ENCODE results near the gene GNG13.

The GNG13 gene

DNA sequence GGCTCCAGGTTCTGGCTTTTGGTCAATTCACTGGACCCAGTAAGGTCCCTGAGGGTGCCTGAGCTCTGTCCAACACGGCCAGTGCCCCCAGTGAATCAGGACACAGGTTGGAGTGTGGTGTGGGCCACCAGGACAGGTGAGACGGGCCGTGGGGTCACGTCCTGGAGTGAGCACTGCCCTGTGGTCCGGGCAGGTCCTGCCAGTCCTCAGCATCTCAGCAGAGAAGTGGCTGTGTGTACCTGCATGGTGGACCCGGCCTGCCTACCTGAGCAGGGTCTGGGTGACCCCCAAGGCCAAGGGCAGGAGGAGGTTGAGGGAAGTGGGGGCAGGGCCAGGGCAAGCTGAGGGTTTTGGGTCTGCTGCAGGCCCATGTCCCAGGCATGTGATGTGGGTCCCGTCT lies 1.9 kb upstream of the GNG13 start:
- Mint-ChIP-seq H3K4me3 (no peak overlapping the region), H3K27ac (ENCODE audit: low read depth) (no peak overlapping the region), H3K27me3 (peaks cover 9% of the 10 kb centered on the region), H3K9me3 (no peaks in the 10 kb centered on the region), H3K4me1 (no peaks in the 10 kb centered on the region), H3K36me3 (ENCODE audit: insufficient read depth) (peaks cover 4% of the 10 kb centered on the region)
- DNase-seq (ENCODE audit: low spot score in 2 of 2) (no peak), ATAC-seq (replicated peaks; ENCODE audit: extremely low read depth, poor library complexity, severe bottlenecking) (no peak)

DNA sequence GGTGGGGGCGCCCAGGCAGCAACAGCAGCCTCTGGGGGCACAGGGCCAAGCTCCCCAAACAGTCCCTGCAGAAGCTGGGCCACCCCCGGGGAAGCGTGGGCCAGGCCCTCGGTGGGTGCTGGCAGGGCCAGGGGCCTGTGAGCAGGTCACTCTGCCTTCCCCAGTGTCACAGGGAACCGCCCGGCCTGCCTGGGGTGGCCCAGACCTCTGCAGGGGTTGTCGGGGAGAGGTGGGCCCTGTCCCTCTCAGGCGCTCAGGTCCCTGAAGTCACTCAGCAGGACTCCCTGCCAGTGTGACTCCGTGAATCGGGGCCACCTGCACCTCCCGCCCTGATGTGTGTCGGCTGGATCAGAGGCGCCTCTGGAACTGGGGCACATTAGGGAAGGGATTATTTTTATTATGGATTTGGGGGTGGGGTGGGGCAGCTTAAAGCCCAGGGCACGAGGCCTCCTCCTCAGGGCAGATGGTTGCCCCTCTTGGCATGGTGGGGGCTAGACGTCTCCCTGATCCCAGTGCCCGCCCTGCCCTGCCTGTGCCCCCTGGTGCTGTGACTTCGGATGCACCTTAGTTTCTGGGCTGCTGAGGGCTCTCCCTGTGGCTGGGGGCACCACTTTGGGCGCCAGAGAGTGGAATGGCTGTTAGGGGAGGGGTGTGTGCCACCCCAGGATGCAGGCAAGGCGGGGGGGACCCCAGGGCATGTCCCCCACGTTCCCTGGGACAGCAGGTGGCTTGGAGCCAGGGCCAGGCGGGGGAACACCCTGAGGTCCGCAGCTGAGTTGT lies 1.2 kb upstream of the GNG13 start:
- DNase-seq (ENCODE audit: low spot score in 2 of 2) (no peak), ATAC-seq (replicated peaks; ENCODE audit: extremely low read depth, poor library complexity, severe bottlenecking) (no peak)
- Mint-ChIP-seq H3K27ac (ENCODE audit: low read depth) (no peak overlapping the region), H3K4me1 (no peaks in the 10 kb centered on the region), H3K36me3 (ENCODE audit: insufficient read depth) (peaks cover under 1% of the 10 kb centered on the region), H3K4me3 (no peak overlapping the region), H3K27me3 (peaks cover 9% of the 10 kb centered on the region), H3K9me3 (no peaks in the 10 kb centered on the region)

DNA sequence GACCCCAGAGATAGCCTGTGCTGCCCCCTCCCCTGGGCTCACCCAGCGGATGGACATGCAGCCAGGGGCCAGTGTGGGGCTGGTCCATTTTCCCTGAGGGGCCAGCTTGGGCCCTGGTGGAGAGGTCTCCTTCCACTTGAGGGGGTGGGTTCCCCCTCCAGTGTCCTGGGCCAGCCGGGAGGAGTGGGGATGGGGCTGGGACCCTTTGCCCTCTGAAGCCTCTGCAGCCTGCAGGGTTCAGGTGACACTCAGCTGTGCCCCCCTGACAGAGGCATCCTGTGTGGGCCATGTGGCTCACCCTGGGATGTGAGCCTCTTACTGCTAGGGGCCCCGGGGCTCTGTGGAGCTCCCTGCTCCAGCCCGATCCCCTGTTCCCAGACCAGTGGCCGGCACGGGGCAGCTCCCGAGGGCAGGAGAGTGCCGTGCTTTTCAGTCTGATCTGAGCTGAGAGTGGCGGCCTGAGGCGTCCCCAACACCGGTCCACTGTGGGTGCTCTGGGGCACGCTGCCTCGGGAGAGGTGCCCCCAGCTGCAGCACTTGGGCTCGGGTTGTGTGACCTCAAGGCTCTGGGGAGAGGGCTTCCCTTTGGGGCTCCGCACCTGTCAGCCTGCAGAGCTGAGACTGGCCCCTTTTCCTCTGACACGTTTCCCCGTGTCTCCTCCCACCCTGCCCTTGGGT lies 439 bp upstream of the GNG13 start:
- Mint-ChIP-seq H3K36me3 (ENCODE audit: insufficient read depth) (no peaks in the 10 kb centered on the region), H3K27me3 (peaks cover 9% of the 10 kb centered on the region), H3K9me3 (no peaks in the 10 kb centered on the region), H3K4me3 (no peak overlapping the region), H3K27ac (ENCODE audit: low read depth) (no peak overlapping the region), H3K4me1 (no peaks in the 10 kb centered on the region)
- ATAC-seq (replicated peaks; ENCODE audit: extremely low read depth, poor library complexity, severe bottlenecking) (no peak), DNase-seq (ENCODE audit: low spot score in 2 of 2) (no peak)

DNA sequence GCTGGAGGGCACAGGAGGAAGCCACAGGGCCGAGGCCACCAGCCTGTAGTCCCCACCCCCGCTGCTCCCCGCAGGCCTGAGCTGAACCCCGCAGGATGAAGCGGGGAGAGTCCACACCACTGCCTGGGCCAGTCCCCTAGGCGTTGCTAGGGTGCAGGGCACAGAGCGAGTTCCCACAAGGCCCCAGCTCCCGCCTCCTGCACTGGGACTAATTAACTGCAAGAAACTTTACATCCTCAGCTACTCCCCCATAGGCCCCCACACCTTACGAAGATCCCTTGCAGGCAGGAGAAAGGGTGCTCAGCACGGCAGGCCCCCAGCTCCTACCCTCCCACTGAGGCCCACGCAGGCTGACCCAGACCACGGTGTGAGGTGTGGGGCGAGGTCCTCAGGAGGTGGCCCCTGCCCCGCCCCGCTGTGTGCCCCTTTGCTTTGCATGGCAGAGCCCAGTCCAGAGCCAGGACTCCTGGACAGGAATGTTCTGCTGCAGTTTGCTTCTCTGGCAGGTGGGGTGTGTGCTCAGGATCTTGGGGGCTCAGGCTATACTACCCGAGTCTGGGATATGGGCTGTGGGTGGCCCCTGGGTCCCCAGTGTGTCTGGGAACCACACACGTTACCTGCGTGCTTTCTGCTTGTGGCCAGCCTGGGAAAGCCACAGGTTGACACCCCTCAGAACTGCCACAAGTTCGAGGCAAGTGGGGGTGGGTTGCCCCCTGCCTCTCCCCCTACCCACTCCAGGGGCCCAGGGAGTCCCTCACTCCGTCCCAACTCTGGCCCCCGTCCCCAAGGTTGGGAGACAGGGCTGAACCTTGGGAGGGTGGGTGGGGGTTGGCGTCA lies 1.2 kb downstream of the GNG13 start:
- Mint-ChIP-seq H3K4me3 (no peak overlapping the region), H3K27ac (ENCODE audit: low read depth) (no peak overlapping the region), H3K4me1 (no peaks in the 10 kb centered on the region), H3K36me3 (ENCODE audit: insufficient read depth) (no peaks in the 10 kb centered on the region), H3K9me3 (no peaks in the 10 kb centered on the region), H3K27me3 (peaks cover 9% of the 10 kb centered on the region)
- ATAC-seq (replicated peaks; ENCODE audit: extremely low read depth, poor library complexity, severe bottlenecking) (no peak), DNase-seq (ENCODE audit: low spot score in 2 of 2) (no peak)

DNA sequence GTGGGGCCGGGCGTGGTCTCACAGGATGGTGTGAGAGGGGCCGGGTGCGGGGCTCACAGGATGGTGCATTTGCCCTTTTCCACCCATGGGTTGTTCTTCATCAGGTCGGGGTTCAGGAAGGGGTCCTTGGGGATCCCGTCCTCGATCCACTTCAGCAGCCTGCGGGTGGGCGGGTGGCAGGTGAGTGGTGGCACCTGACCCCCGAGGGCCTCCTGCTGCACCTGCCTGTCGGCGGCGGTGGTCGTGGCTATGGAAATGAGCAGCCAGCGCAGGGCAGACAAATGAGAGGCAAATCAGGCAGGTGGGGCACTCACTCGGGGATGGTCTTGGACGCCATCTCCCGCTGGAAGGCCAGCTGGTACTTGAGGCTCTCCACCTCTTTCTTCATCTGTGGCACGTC lies 1.9 kb downstream of the GNG13 start:
- no peak for ATAC-seq (replicated peaks; ENCODE audit: extremely low read depth, poor library complexity, severe bottlenecking)
- H3K9me3 Mint-ChIP-seq, result no peaks in the 10 kb centered on the region

DNA sequence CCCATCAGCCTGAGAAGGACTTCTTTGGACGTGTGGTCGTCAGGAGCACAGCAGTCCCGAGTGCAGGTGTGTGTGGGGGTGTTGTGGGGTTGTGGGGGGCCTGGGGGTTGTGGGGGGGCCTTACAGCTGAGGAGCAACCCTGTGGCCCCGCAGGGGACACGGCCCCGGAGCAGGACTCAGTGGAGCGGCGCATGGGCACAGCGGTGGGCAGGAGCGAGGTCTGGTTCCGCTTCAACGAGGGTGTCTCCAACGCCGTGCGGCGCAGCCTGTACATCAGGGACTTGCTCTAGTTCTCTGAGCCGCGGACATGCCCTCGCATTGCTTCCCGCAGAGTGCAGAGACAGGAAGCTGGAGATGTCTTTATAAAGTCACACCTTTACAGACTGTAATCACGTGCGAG lies 2.8 kb downstream of the GNG13 start:
- ATAC-seq (replicated peaks; ENCODE audit: extremely low read depth, poor library complexity, severe bottlenecking), result no peak
- H3K27ac Mint-ChIP-seq (ENCODE audit: low read depth), result no peak overlapping the region

More for the DNA sequence above, 1.9 kb downstream of the GNG13 start:
- peaks cover 9% of the 10 kb centered on the region for H3K27me3 Mint-ChIP-seq
- H3K4me1 Mint-ChIP-seq, result no peaks in the 10 kb centered on the region
- H3K36me3 Mint-ChIP-seq (ENCODE audit: insufficient read depth), result no peaks in the 10 kb centered on the region
- H3K4me3 Mint-ChIP-seq, result no peak overlapping the region
- DNase-seq (ENCODE audit: low spot score in 2 of 2), result no peak
- no peak overlapping the region for H3K27ac Mint-ChIP-seq (ENCODE audit: low read depth)

DNA sequence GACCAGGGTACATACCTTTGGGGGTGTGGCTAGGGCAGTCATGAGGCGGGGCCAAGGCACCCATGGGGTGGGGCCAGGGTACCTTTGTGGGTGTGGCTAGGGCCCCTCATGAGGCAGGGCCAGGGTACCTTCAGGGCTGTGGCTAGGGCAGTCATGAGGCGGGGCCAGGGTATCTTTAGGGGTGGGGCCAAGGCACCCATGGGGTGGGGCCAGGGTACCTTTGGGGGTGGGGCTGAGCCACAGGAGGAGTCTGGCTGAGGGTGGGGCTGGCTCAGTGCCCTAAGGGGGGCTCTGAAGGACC lies 3.5 kb downstream of the GNG13 start:
- Mint-ChIP-seq H3K4me3 (no peak overlapping the region), H3K27me3 (peaks cover 2% of the 10 kb centered on the region), H3K4me1 (no peaks in the 10 kb centered on the region), H3K36me3 (ENCODE audit: insufficient read depth) (no peaks in the 10 kb centered on the region), H3K27ac (ENCODE audit: low read depth) (no peak overlapping the region), H3K9me3 (no peaks in the 10 kb centered on the region)
- no peak for ATAC-seq (replicated peaks; ENCODE audit: extremely low read depth, poor library complexity, severe bottlenecking)
- DNase-seq (ENCODE audit: low spot score in 2 of 2), result no peak

More for the DNA sequence above, 2.8 kb downstream of the GNG13 start:
- no peak for DNase-seq (ENCODE audit: low spot score in 2 of 2)
- no peaks in the 10 kb centered on the region for H3K36me3 Mint-ChIP-seq (ENCODE audit: insufficient read depth)
- no peak overlapping the region for H3K4me3 Mint-ChIP-seq
- H3K4me1 Mint-ChIP-seq, result no peaks in the 10 kb centered on the region
- H3K27me3 Mint-ChIP-seq, result peaks cover 8% of the 10 kb centered on the region
- H3K9me3 Mint-ChIP-seq, result no peaks in the 10 kb centered on the region

DNA sequence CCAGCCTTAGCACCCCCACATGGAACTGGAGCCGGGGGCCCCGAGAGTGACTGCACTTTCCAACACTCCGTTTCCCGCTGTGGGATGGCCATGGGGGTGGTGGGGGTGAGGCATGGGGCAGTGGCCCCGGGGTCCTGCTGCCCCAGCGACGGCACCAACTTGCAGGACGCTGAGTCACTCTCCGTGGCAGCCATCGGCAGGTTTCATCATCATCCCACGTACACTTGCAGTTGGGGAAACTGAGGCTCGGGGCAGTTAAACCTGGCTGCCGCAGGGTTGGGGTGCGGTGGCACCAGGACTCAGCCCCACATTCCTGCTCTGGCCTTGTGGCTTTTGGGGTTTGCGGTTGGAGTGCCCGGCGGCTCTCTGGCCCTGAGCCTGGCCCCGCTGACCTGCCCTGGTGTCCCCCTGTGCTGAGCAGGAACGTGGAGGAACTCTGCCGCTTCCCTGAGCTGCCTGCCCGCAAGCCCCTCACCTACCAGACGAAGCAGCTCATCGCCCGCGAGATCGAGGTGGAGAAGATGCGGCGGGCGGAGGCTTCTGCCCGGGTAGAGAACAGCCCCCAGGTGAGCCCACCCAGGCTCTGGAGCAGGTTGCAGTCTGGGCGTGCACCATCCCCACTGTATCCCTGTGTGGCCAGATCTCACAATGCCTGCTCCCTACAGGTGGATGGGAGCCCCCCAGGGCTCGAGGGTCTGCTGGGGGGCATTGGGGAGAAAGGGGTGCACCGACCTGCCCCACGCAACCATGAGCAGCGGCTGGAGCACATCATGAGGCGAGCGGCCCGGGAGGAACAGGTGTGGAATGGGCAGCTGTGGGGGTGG lies 4.0 kb downstream of the GNG13 start:
- H3K9me3 Mint-ChIP-seq, result no peaks in the 10 kb centered on the region
- peaks cover under 1% of the 10 kb centered on the region for H3K36me3 Mint-ChIP-seq (ENCODE audit: insufficient read depth)
- H3K27me3 Mint-ChIP-seq, result no peaks in the 10 kb centered on the region
- no peak overlapping the region for H3K4me3 Mint-ChIP-seq
- DNase-seq (ENCODE audit: low spot score in 2 of 2) (no peak), ATAC-seq (replicated peaks; ENCODE audit: extremely low read depth, poor library complexity, severe bottlenecking) (no peak)
- H3K27ac Mint-ChIP-seq (ENCODE audit: low read depth), result no peak overlapping the region
- peaks cover 2% of the 10 kb centered on the region for H3K4me1 Mint-ChIP-seq

DNA sequence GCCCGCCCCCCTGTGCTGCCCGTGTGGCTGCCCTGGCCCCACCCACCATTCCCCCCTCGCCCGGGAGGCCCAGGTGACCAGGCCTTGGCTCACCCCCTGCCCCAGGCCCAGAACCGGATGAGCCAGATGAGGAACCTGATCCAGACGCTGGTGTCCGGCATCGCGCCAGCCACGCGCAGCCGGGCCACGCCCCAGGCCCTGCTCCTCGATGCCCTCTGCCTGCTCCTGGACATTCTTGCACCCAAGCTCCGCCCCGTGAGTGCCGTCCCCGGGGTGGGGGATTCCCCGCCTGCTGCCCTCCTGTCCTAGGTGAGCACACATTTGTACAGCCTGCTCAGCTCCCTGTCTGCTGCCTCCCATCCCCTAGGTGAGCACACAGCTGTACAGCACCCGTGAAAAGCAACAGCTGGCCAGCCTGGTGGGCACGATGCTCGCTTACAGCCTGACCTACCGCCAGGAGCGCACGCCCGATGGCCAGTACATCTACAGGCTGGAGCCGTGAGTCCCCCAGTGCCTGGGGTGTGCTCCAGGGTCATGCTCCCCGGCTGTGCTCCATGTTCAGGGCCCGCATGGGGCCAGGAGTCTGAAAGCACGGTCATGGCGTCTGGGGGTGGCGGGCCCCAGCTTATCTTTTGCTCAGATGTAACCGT lies 4.8 kb downstream of the GNG13 start:
- H3K27ac Mint-ChIP-seq (ENCODE audit: low read depth), result no peak overlapping the region
- no peaks in the 10 kb centered on the region for H3K27me3 Mint-ChIP-seq
- ATAC-seq (replicated peaks; ENCODE audit: extremely low read depth, poor library complexity, severe bottlenecking) (no peak), DNase-seq (ENCODE audit: low spot score in 2 of 2) (no peak)
- H3K4me3 Mint-ChIP-seq, result no peak overlapping the region
- peaks cover 4% of the 10 kb centered on the region for H3K36me3 Mint-ChIP-seq (ENCODE audit: insufficient read depth)
- no peaks in the 10 kb centered on the region for H3K9me3 Mint-ChIP-seq
- peaks cover 7% of the 10 kb centered on the region for H3K4me1 Mint-ChIP-seq

DNA sequence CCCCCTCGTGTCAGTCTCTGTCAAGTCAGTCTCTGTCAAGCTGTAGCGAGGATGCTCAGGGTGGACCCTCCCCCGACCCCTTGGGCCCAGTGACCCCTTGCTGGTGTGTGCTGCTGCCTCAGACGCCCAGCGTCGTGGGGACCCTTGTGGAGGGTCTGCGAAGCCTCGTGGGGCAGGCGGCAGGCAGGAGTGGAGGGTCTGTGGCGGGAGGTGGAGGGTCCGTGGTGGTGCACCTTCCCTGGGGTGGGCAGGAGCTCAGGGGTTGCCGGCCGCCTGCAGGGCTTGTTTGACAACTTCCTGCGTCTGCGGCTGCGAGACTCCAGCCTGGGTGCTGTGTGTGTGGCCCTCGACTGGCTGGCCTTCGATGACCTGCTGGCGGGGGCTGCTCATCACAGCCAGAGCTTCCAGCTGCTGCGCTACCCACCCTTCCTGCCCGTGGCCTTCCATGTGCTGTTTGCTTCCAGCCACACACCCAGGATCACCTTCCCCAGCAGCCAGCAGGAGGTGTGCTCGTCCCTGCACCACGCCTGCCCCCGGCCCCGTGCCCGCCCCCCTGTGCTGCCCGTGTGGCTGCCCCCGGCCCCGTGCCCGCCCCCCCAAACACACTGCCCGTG lies 5.6 kb downstream of the GNG13 start:
- no peak for DNase-seq (ENCODE audit: low spot score in 2 of 2)
- H3K4me1 Mint-ChIP-seq, result peaks cover 7% of the 10 kb centered on the region
- no peaks in the 10 kb centered on the region for H3K9me3 Mint-ChIP-seq
- H3K27me3 Mint-ChIP-seq, result no peaks in the 10 kb centered on the region
- no peak overlapping the region for H3K27ac Mint-ChIP-seq (ENCODE audit: low read depth)
- ATAC-seq (replicated peaks; ENCODE audit: extremely low read depth, poor library complexity, severe bottlenecking), result no peak
- peaks cover 4% of the 10 kb centered on the region for H3K36me3 Mint-ChIP-seq (ENCODE audit: insufficient read depth)
- H3K4me3 Mint-ChIP-seq, result no peak overlapping the region

DNA sequence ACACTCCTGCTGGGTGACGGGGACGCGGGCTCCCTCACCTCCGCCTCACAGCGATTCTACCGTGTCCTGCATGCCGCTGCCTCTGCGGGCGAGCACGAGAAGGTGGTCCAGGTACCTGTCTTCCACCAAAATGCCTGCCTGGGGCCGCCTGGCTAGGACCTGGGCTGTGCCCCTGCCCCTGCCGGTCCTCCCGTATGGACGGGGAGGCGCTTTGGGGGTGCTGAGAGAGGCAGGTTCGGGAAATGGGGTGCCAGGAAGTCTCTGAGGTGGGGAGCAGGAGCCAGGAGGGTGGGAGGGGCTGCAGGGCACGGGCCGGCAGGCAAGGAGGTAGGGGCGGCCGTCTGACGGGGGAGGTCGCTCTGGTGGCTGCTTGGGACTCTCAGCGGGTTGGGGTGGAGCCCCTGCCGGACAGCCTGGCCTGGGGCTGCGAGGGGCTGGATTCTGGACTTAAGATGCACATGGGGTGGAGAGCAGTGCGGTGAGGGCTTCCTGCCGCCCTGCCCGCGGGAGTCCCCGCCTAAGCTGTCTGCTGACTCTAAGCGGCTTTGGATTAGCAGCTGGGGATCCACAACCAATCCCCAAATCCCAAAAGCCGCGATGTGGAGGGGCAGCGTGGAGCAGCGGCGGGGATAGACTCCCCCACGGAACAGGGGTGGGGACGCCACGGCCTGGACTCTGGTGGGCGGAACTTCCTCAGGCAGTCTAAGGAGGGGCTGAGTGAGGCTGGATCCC lies 6.3 kb downstream of the GNG13 start:
- peaks cover 5% of the 10 kb centered on the region for H3K36me3 Mint-ChIP-seq (ENCODE audit: insufficient read depth)
- H3K9me3 Mint-ChIP-seq, result no peaks in the 10 kb centered on the region
- ATAC-seq (replicated peaks; ENCODE audit: extremely low read depth, poor library complexity, severe bottlenecking) (no peak), DNase-seq (ENCODE audit: low spot score in 2 of 2) (no peak)
- peaks cover 7% of the 10 kb centered on the region for H3K4me1 Mint-ChIP-seq
- H3K27ac Mint-ChIP-seq (ENCODE audit: low read depth), result no peak overlapping the region
- no peaks in the 10 kb centered on the region for H3K27me3 Mint-ChIP-seq
- H3K4me3 Mint-ChIP-seq, result no peak overlapping the region
